Stimulated activated effector memory CD8-positive, alpha-beta T cell treated with anti-CD3 and anti-CD28 coated beads, Interleukin-12 subunit alpha, Interleukin-12 subunit beta, amount 100 ng/mL, for 72 hours (primary cell): ENCODE measurements around the gene RAP1GAP2.
A peak's percentile ranks its signal among the peaks of the same experiment; 100 is the strongest.
"Not testable (repeated sequence)": the region's sequence is repeated elsewhere in the genome, so short reads cannot be mapped to it uniquely, and the experiment has no call there.

Experiments
- ATAC-seq: fragments of 150-1000 bp; cut with Tn5 transposase; 2 replicates; pipeline ENCODE4 v1.10.0; 2021
- DNase-seq, 2 donors: peaks; one replicate each; pipeline ENCODE4 v3.0.0; 2021 to 2022; ENCODE audit warnings: low spot score in 2 of 2
- H3K27ac Mint-ChIP-seq: one replicate; pipeline ENCODE4 v1.8.0; 2022; ENCODE audit warnings: mild to moderate bottlenecking, mixed read lengths
- H3K36me3 Mint-ChIP-seq: one replicate; pipeline ENCODE4 v1.8.0; 2022; ENCODE audit warnings: mild to moderate bottlenecking, mixed read lengths
- H3K4me1 Mint-ChIP-seq: one replicate; pipeline ENCODE4 v1.8.0; 2022; ENCODE audit warnings: mixed read lengths
- H3K4me3 Mint-ChIP-seq: one replicate; pipeline ENCODE4 v1.8.0; 2022; ENCODE audit warnings: mild to moderate bottlenecking, mixed read lengths
- H3K9me3 Mint-ChIP-seq: one replicate; pipeline ENCODE4 v1.8.0; 2022; ENCODE audit warnings: mixed read lengths

The RAP1GAP2 gene

GRCh38 chr17:3040882-3041281 is 244.6 kb downstream of the RAP1GAP2 start:
- H3K9me3 Mint-ChIP-seq: peaks cover 8% of the 10 kb centered on the region
- ATAC-seq (no peak), DNase-seq (no peak)
- H3K27ac Mint-ChIP-seq: no peak overlapping the region
- H3K36me3 Mint-ChIP-seq: no peaks in the 10 kb centered on the region
- peaks cover 6% of the 10 kb centered on the region for H3K4me1 Mint-ChIP-seq
- no peak overlapping the region for H3K4me3 Mint-ChIP-seq

- ATAC-seq (no peak), DNase-seq (peak in 1 of 2 donors; percentile 52)
- no peaks in the 10 kb centered on the region for H3K36me3 Mint-ChIP-seq
- peaks cover 8% of the 10 kb centered on the region for H3K9me3 Mint-ChIP-seq
- peaks cover 8% of the 10 kb centered on the region for H3K4me1 Mint-ChIP-seq
- H3K27ac Mint-ChIP-seq: no peak overlapping the region
- no peak overlapping the region for H3K4me3 Mint-ChIP-seq
These were observed 247.6 kb downstream of the RAP1GAP2 start for GRCh38 chr17:3043737-3044365.

- Mint-ChIP-seq H3K9me3 (peaks cover 8% of the 10 kb centered on the region), H3K4me1 (peaks cover 10% of the 10 kb centered on the region), H3K4me3 (no peak overlapping the region), H3K27ac (no peak overlapping the region), H3K36me3 (no peaks in the 10 kb centered on the region)
- no peak for DNase-seq
- ATAC-seq: no peak
These were observed 250.5 kb downstream of the RAP1GAP2 start for GRCh38 chr17:3046753-3047152.

GRCh38 chr17:3048727-3049471 is 252.7 kb downstream of the RAP1GAP2 start:
- Mint-ChIP-seq H3K27ac (peak overlapping the region; percentile 81), H3K4me1 (peaks cover 10% of the 10 kb centered on the region), H3K9me3 (peaks cover 3% of the 10 kb centered on the region), H3K4me3 (peak overlapping the region; percentile 87), H3K36me3 (no peaks in the 10 kb centered on the region)
- ATAC-seq (peak; percentile 99), DNase-seq (peak; percentile 79 to 93)

- Mint-ChIP-seq H3K36me3 (no peaks in the 10 kb centered on the region), H3K27ac (no peak overlapping the region), H3K4me1 (peaks cover 10% of the 10 kb centered on the region), H3K4me3 (peak overlapping the region; percentile 87), H3K9me3 (no peaks in the 10 kb centered on the region)
- DNase-seq: no peak
- ATAC-seq: no peak
These were observed 253.6 kb downstream of the RAP1GAP2 start for GRCh38 chr17:3049705-3050295.

- H3K4me1 Mint-ChIP-seq, H3K9me3 Mint-ChIP-seq: not testable (repeated sequence)
These were observed 258.6 kb downstream of the RAP1GAP2 start for GRCh38 chr17:3054868-3055267.

GRCh38 chr17:3062824-3063377 is 266.7 kb downstream of the RAP1GAP2 start:
- not testable (repeated sequence) for DNase-seq, H3K36me3 Mint-ChIP-seq, H3K27ac Mint-ChIP-seq, H3K9me3 Mint-ChIP-seq, H3K4me1 Mint-ChIP-seq, H3K4me3 Mint-ChIP-seq
- ATAC-seq: peak; percentile 68

More at GRCh38 chr17:3054868-3055267, 258.6 kb downstream of the RAP1GAP2 start:
- not testable (repeated sequence) for ATAC-seq, H3K36me3 Mint-ChIP-seq, H3K27ac Mint-ChIP-seq, H3K4me3 Mint-ChIP-seq, DNase-seq

- not testable (repeated sequence) for H3K36me3 Mint-ChIP-seq, DNase-seq, H3K9me3 Mint-ChIP-seq, H3K4me1 Mint-ChIP-seq, H3K4me3 Mint-ChIP-seq, ATAC-seq, H3K27ac Mint-ChIP-seq
These were observed 267.3 kb downstream of the RAP1GAP2 start, which contains the start of gene OR1D5 for GRCh38 chr17:3063507-3063906. Gene OR1D5, minus strand, starts transcription at chr17:3063607. Its CDS starts 0 bp downstream, at chr17:3063607.

- H3K9me3 Mint-ChIP-seq, H3K27ac Mint-ChIP-seq, H3K36me3 Mint-ChIP-seq, ATAC-seq, DNase-seq, H3K4me3 Mint-ChIP-seq, H3K4me1 Mint-ChIP-seq: not testable (repeated sequence)
These were observed 269.0 kb downstream of the RAP1GAP2 start for GRCh38 chr17:3065192-3065591.

GRCh38 chr17:3073850-3074249 is 277.6 kb downstream of the RAP1GAP2 start:
- H3K27ac Mint-ChIP-seq, DNase-seq, H3K36me3 Mint-ChIP-seq, H3K9me3 Mint-ChIP-seq, ATAC-seq, H3K4me1 Mint-ChIP-seq, H3K4me3 Mint-ChIP-seq: not testable (repeated sequence)
